MM.1S (cell line): Measurements from ENCODE around the gene OSTN.

Source experiments
- DNase-seq: peaks from one replicate; pipeline ENCODE4 v3.0.0-alpha.2; 2015
- H2AFZ ChIP-seq: fragments of 300-600 bp; sonication (generic); 2 replicates; pipeline ENCODE4 v1.6.0; 2016; ENCODE audit warnings: antibody characterized with exemption, low read length
- H3F3A ChIP-seq: fragments of 300-600 bp; sonication (generic); 2 replicates; pipeline ENCODE4 v1.6.1; 2016; ENCODE audit warnings: mild to moderate bottlenecking, antibody characterized with exemption, low read length, moderate library complexity, mixed read lengths; ENCODE audit not compliant: insufficient read depth
- H3K27ac ChIP-seq: fragments of 300-600 bp; sonication (generic); 2 replicates; pipeline ENCODE4 v1.5.1; 2016; ENCODE audit warnings: mild to moderate bottlenecking, low read length
- H3K27me3 ChIP-seq: fragments of 300-600 bp; sonication (generic); replicated peaks from 2 replicates; pipeline ENCODE4 v1.6.0; 2016; ENCODE audit warnings: low read length; ENCODE audit not compliant: insufficient read depth
- H3K36me3 ChIP-seq: fragments of 300-600 bp; sonication (generic); replicated peaks from 2 replicates; pipeline ENCODE4 v1.6.1; 2016; ENCODE audit warnings: mild to moderate bottlenecking, low read length, mixed read lengths; ENCODE audit not compliant: insufficient read depth
- H3K4me1 ChIP-seq: fragments of 300-600 bp; sonication (generic); 2 replicates; pipeline ENCODE4 v1.6.1; 2016; ENCODE audit warnings: low read length, mixed read lengths
- H3K4me2 ChIP-seq: fragments of 300-600 bp; sonication (generic); 2 replicates; pipeline ENCODE4 v1.6.0; 2016; ENCODE audit warnings: low read depth, low read length
- H3K4me3 ChIP-seq: fragments of 300-600 bp; sonication (generic); 2 replicates; pipeline ENCODE4 v1.5.1; 2016; ENCODE audit warnings: low read length, mixed read lengths
- H3K79me2 ChIP-seq: fragments of 300-600 bp; sonication (generic); 2 replicates; pipeline ENCODE4 v1.6.1; 2016; ENCODE audit warnings: mixed run types, low read length, mixed read lengths
- H3K9ac ChIP-seq: fragments of 300-600 bp; sonication (generic); 2 replicates; pipeline ENCODE4 v1.6.1; 2016; ENCODE audit warnings: low read length, mixed read lengths
- H3K9me2 ChIP-seq: fragments of 300-600 bp; sonication (generic); replicated peaks from 2 replicates; pipeline ENCODE4 v1.6.1; 2016; ENCODE audit warnings: mild to moderate bottlenecking, low read length, mixed read lengths; ENCODE audit not compliant: insufficient read depth
- H3K9me3 ChIP-seq: fragments of 300-600 bp; sonication (generic); replicated peaks from 2 replicates; pipeline ENCODE4 v1.6.1; 2016; ENCODE audit warnings: mild to moderate bottlenecking, low read length, mixed read lengths; ENCODE audit not compliant: insufficient read depth
- H4K20me1 ChIP-seq: fragments of 300-600 bp; sonication (generic); 2 replicates; pipeline ENCODE4 v1.6.1; 2016; ENCODE audit warnings: mild to moderate bottlenecking, low read length, moderate library complexity, mixed read lengths; ENCODE audit not compliant: insufficient read depth
- CTCF ChIP-seq: fragments of 300-600 bp; sonication (generic); IDR thresholded peaks from 2 replicates; pipeline ENCODE4 v1.5.1; 2016; ENCODE audit warnings: antibody characterized with exemption, low read length, mixed read lengths
- EZH2 ChIP-seq: fragments of 300-600 bp; sonication (generic); optimal IDR thresholded peaks from 2 replicates; pipeline ENCODE3; 2017; ENCODE audit warnings: low read depth, mild to moderate bottlenecking, antibody characterized with exemption, low read length, mixed read lengths
- EZH2phosphoT487 ChIP-seq: fragments of 300-600 bp; sonication (generic); IDR thresholded peaks from 2 replicates; pipeline ENCODE4 v1.6.1; 2018; ENCODE audit warnings: antibody characterized with exemption, low read length

Gene OSTN

GRCh38 chr3:191313296-191313695, 114.3 kb downstream of the OSTN start:
- no peak overlapping the region for H2AFZ ChIP-seq
- H3K9me2 ChIP-seq: no peaks in the 10 kb centered on the region
- no peaks in the 10 kb centered on the region for H3K27me3 ChIP-seq
- H3K9me3 ChIP-seq: no peaks in the 10 kb centered on the region
- no peak overlapping the region for H3K4me2 ChIP-seq
- H3K9ac ChIP-seq: no peak overlapping the region
- H3K79me2 ChIP-seq: no peaks in the 10 kb centered on the region
- no peaks in the 10 kb centered on the region for H3K4me1 ChIP-seq
- no peak overlapping the region for H3K27ac ChIP-seq
- no peak for DNase-seq
- no peaks in the 10 kb centered on the region for H4K20me1 ChIP-seq
- H3K36me3 ChIP-seq: no peaks in the 10 kb centered on the region
- no peaks in the 10 kb centered on the region for H3F3A ChIP-seq
- H3K4me3 ChIP-seq: no peak overlapping the region
- TF ChIP-seq CTCF: no peak
- TF ChIP-seq EZH2phosphoT487: no peak
- no peak for TF ChIP-seq EZH2

DNA sequence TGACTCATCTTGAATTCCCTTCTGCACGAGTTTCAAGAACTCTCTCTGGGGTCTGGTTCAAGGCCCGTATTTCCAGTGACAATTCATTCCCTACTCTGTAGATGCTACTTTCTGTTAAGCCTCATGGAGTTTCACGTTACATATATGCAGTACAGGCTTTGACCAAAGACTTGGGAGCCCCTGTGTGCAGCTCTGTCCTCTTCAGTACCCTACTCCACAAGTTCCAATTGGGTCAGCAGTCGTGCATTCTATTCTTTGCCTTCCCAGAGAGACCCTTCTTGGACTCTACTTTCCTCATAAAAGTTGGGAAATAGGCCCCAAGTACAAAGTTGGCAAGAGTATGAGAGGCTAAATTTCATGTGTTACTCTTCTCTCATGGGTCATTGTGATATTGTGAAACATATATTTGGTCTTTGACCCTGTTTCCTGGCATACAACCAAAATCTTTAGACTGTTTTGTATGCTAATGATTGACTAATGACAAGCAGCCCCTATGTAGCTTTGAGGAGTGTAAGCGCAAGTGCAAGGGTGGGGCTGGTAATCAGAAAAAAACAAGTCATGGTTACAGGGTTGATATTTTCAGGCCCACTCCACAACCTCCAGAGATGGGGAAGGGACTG, 115.2 kb downstream of the OSTN start:
- TF ChIP-seq EZH2phosphoT487: no peak
- no peak for TF ChIP-seq CTCF
- TF ChIP-seq EZH2: no peak
- Histone ChIP-seq H3K79me2 (no peaks in the 10 kb centered on the region), H3F3A (no peaks in the 10 kb centered on the region), H4K20me1 (no peaks in the 10 kb centered on the region), H3K27ac (no peak overlapping the region), H3K9ac (no peak overlapping the region), H3K4me2 (no peak overlapping the region), H3K36me3 (no peaks in the 10 kb centered on the region), H3K9me2 (no peaks in the 10 kb centered on the region), H3K27me3 (no peaks in the 10 kb centered on the region), H2AFZ (no peak overlapping the region), H3K9me3 (no peaks in the 10 kb centered on the region), H3K4me3 (no peak overlapping the region), H3K4me1 (no peaks in the 10 kb centered on the region)
- DNase-seq: no peak
